Omental fat pad (tissue), 4 donors: Measurements from ENCODE around the gene TRIM44. TPM values are rescaled to one million over a fixed set of nuclear protein-coding genes. Genes with fewer than 3 reads are reported as not detected.

Experiments
- ATAC-seq: fragments of 150-250 bp; one replicate; pipeline ENCODE4 v1.9.1; 2016; ENCODE audit warnings: mild to moderate bottlenecking, moderate library complexity; ENCODE audit not compliant: low FRiP score
- DNase-seq: peaks from one replicate; pipeline ENCODE4 v3.0.0-alpha.2; 2019; ENCODE audit warnings: low spot score
- CTCF ChIP-seq, 3 donors: fragments of 450-650 bp; IDR thresholded peaks; one replicate each; pipeline ENCODE4 v1.5.1; 2016 to 2017; ENCODE audit warnings: antibody characterized with exemption in 3 of 3, mild to moderate bottlenecking in 3 of 3, moderate library complexity in 2 of 3
- total RNA-seq, 4 donors: library from RNA; depleted of rRNA; stranded (reverse); fragments of >200 nt; gene quantifications; one replicate each; pipeline ENCODE4 v1.1.0, GENCODE V29; 2016

Gene TRIM44
- total RNA-seq, 4 donors from 2014 or later = 47.3 to 64.0 (median 52.1) TPM

- no peak for TF ChIP-seq CTCF (IDR thresholded peaks at IDR 0.05)
- no peak for ATAC-seq
Observed at GRCh38 chr11:35723493-35723892, 60.9 kb downstream of the TRIM44 start.

DNA sequence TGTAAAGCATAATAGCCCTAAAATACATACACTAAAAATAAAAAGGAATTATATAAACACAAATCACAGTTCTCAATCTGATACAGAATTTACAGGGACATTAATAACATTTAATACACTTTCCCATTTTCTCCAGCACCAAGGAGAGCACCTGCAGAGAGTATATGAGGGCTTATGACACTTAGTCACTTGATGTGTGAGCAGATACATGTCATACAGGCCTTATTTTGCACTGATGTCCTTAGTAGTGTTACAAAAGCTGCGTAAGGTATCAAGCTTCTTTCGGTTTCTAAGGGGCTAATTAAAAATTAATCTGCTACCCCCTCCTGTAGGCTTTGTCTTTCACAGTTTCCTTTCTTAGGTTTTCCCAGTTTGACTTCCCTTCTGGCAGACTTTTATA is 61.3 kb downstream of the TRIM44 start:
- no peak for TF ChIP-seq CTCF (IDR thresholded peaks at IDR 0.05)
- ATAC-seq (no peak), DNase-seq (no peak)

More at GRCh38 chr11:35723493-35723892, 60.9 kb downstream of the TRIM44 start:
- no peak for DNase-seq

- TF ChIP-seq CTCF (IDR thresholded peaks at IDR 0.05) = no peak
- ATAC-seq (no peak), DNase-seq (no peak)
Observed at GRCh38 chr11:35725885-35726284, 63.3 kb downstream of the TRIM44 start.

DNA sequence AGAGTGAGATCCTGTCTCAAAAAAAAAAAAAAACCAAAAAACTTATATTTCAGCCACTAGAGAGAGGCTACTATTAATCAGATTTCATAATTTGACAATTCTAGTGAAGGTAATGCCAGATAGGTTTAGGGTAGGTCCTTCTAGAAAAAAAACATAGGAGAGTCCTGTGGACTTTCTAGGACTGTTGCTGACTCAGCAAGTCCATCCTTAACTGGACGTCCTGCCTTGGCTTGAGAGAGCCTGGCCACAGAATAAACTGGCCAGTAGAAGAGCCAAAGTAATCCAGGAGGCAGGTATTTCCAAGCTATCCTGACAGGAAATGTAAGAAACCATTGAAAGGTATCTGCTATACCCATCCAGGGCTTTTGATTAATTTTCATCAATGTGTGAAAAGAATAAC is 64.6 kb downstream of the TRIM44 start:
- DNase-seq = no peak
- TF ChIP-seq CTCF (IDR thresholded peaks at IDR 0.05) = no peak
- ATAC-seq = no peak

DNA sequence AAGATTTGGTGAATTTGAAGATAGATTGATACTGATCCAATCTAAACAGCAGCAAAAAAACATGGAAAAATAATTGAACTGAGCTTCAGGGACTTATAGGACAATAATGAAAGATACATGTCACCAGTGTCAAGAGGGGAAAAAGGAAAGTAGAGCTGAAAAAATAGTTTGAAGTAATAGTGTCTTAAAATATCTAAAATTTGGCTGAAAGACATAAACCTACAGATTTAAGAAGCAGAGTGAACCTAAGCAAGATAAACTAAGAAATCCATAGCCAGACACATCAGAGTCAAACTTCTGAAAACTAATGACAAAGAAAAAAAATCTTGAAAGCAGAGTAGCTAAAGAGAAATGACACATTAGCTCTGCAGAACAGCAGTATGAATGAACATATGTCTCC is 67.7 kb downstream of the TRIM44 start:
- no peak for TF ChIP-seq CTCF (IDR thresholded peaks at IDR 0.05)
- DNase-seq (no peak), ATAC-seq (no peak)

GRCh38 chr11:35734669-35735410 is 72.3 kb downstream of the TRIM44 start:
- ATAC-seq = no peak
- no peak for TF ChIP-seq CTCF (IDR thresholded peaks at IDR 0.05)
- DNase-seq = no peak

DNA sequence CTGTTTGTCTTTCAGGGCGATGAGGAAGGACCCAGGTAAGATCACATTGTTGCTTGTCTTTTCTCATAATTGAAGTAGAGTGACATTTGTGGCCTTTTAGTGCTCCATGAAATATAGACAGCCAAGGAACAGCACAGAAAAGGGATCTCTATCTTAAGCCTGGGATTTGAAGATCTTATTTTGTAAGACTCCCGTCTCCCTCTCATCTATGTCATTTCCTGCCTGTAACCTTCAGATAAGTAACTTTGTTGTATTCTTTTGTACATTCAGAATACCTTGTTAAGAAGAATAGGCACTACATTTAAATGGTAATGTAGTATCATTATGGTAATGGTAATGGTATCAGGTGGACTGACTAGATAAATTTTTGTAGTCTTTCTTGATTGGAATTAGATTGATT is 72.8 kb downstream of the TRIM44 start:
- DNase-seq (no peak), ATAC-seq (no peak)
- TF ChIP-seq CTCF (IDR thresholded peaks at IDR 0.05) = no peak
